Cardiac septum (tissue), 1 donor: Measurements from ENCODE around the gene UBE3D. TPM values are rescaled to one million over a fixed set of nuclear protein-coding genes. Genes with fewer than 3 reads are reported as not detected.
"Not testable (repeated sequence)": the region's sequence is repeated elsewhere in the genome, so short reads cannot be mapped to it uniquely, and the experiment has no call there.

Experiments used
- DNase-seq: peaks from one replicate; pipeline ENCODE4 v3.0.0-alpha.2; 2020; ENCODE audit warnings: low spot score
- intact Hi-C: fragments of 100-400 bp; cut with DNase I; formaldehyde crosslinking; loops from one replicate; pipeline ENCODE4 v1.14.0; 2022
- total RNA-seq: library from RNA; stranded (reverse); fragmentation: NEBNext Ultra II Directional; extraction: Animal tissue kit (Norgen Biotek cat#: 25700); gene quantifications from one replicate; pipeline ENCODE4 v1.2.1, GENCODE V29; 2021
- donor health status: DM: no; HTN: no; CAD: no.

The UBE3D gene
- total RNA-seq, 1 donor from 2014 or later, result 2.2 TPM

GRCh38 chr6:83061190-83061589 lies 4.5 kb downstream of the UBE3D start:
- intact Hi-C loops, result no loop called here
- no peak for DNase-seq

- intact Hi-C loops, result loop anchor here (5.0 to 10.0 kb wide), 2 partner anchors 693 to 786 kb away; partner anchors contain the start of gene TPBG
Observed at GRCh38 chr6:83057705-83058321, 7.8 kb downstream of the UBE3D start.

GRCh38 chr6:83055366-83055964 lies 10.2 kb downstream of the UBE3D start:
- DNase-seq, result no peak
- intact Hi-C loops, result loop anchor here (2.0 to 10.0 kb wide), 3 partner anchors 691 to 803 kb away; partner anchors contain the start of gene TPBG

More at GRCh38 chr6:83057705-83058321, 7.8 kb downstream of the UBE3D start:
- no peak for DNase-seq

- no peak for DNase-seq
- intact Hi-C loops, result loop anchor here (2.0 to 10.0 kb wide), 2 partner anchors 689 to 801 kb away; partner anchors contain the start of gene TPBG
Observed at GRCh38 chr6:83053678-83054077, 12.0 kb downstream of the UBE3D start.

GRCh38 chr6:83051377-83052172 lies 14.1 kb downstream of the UBE3D start:
- no peak for DNase-seq
- intact Hi-C loops, result loop anchor here (10.0 kb wide), 1 partner anchor 687 kb away; the partner anchor contains the start of gene TPBG

GRCh38 chr6:83047065-83047754 lies 18.4 kb downstream of the UBE3D start:
- DNase-seq, result no peak
- intact Hi-C loops, result no loop called here

- intact Hi-C loops, result no loop called here
Observed at GRCh38 chr6:83044091-83044768, 21.4 kb downstream of the UBE3D start.

GRCh38 chr6:83042467-83043053 lies 23.1 kb downstream of the UBE3D start:
- intact Hi-C loops, result no loop called here
- DNase-seq, result no peak

More at GRCh38 chr6:83044091-83044768, 21.4 kb downstream of the UBE3D start:
- no peak for DNase-seq

- intact Hi-C loops, result no loop called here
- no peak for DNase-seq
Observed at GRCh38 chr6:83038246-83038645, 27.4 kb downstream of the UBE3D start.

- intact Hi-C loops, result no loop called here
- no peak for DNase-seq
Observed at GRCh38 chr6:83031689-83032088, 34.0 kb downstream of the UBE3D start.

GRCh38 chr6:83019741-83020140 lies 45.9 kb downstream of the UBE3D start:
- DNase-seq, result no peak
- intact Hi-C loops, result no loop called here

GRCh38 chr6:83011131-83011530 lies 54.5 kb downstream of the UBE3D start:
- DNase-seq, intact Hi-C loops: not testable (repeated sequence)

- intact Hi-C loops, result no loop called here
- DNase-seq, result no peak
Observed at GRCh38 chr6:83008626-83009025, 57.0 kb downstream of the UBE3D start.

GRCh38 chr6:83006270-83006905 lies 59.3 kb downstream of the UBE3D start:
- intact Hi-C loops, result no loop called here
- DNase-seq, result no peak

GRCh38 chr6:82996156-82996555 lies 69.5 kb downstream of the UBE3D start:
- no peak for DNase-seq
- intact Hi-C loops, result no loop called here

- intact Hi-C loops, result no loop called here
- no peak for DNase-seq
Observed at GRCh38 chr6:82995066-82995465, 70.6 kb downstream of the UBE3D start.

GRCh38 chr6:82989736-82990290 lies 75.8 kb downstream of the UBE3D start:
- no peak for DNase-seq
- intact Hi-C loops, result no loop called here

GRCh38 chr6:82988930-82989351 lies 76.7 kb downstream of the UBE3D start:
- DNase-seq, result no peak
- intact Hi-C loops, result no loop called here
